Measurements from ENCODE around the gene ABCC8.

The ABCC8 gene

DNA sequence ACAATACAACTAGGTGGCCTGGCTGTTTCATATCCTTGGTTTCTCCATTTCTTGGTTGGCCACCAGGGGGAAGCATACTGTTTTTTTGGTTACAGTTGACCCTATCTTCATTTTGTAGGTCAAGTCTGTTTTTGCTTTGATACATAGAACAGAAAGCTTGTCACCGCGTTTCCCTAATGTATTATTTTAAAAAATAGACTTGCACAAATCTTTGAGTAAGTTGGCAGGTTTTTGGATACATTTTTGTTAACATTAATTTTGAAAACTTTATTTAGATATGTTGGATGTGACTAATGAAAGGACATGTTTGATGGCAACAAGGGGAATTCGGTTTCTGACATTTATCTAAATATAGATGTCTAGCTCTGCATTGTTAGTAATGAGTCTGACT lies 122.0 kb downstream of the ABCC8 start:
- peak in 2 of 3 experiments; percentile 16 to 46 for DNase-seq (ENCODE audit: low read depth in 2 of 3, low spot score in 2 of 3)

DNA sequence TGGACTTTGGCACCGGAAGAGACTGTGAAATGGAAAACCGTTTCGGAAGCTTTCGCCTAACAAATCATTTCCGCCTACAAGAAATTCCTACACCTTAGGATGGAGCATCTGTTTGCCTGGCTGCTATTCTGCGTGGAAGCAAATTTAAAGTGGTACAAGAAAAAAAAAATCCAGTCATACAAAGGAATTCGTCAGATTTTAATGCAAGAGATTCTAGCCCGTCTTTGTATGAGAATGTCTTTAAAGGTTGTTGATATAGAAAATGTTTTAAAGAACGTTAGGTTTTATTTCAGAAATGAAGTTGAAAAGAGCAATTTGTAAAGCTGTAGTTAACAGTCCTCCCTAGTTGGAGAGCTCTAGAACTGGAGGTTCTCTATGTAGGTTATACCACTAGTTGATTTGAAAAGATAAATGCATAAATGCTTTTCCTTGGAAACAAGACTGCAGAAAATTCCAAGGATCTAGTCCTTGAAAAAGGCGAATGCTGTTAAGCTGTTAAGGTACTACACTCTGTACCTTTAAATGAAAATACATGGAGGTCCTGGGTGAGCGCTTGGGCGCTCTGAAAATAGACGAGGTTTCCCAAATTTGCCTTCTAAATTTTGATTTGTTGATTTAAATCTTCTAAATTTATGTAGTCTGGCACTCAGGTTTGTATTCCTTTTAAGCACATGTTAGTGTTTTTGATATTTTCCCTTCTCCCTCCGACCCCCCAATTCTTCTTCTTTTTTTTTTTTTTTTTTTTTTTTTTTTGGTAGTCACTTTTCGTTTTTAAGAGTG lies 122.6 kb downstream of the ABCC8 start:
- no peak for DNase-seq (ENCODE audit: low read depth in 2 of 3, low spot score in 2 of 3)

DNA sequence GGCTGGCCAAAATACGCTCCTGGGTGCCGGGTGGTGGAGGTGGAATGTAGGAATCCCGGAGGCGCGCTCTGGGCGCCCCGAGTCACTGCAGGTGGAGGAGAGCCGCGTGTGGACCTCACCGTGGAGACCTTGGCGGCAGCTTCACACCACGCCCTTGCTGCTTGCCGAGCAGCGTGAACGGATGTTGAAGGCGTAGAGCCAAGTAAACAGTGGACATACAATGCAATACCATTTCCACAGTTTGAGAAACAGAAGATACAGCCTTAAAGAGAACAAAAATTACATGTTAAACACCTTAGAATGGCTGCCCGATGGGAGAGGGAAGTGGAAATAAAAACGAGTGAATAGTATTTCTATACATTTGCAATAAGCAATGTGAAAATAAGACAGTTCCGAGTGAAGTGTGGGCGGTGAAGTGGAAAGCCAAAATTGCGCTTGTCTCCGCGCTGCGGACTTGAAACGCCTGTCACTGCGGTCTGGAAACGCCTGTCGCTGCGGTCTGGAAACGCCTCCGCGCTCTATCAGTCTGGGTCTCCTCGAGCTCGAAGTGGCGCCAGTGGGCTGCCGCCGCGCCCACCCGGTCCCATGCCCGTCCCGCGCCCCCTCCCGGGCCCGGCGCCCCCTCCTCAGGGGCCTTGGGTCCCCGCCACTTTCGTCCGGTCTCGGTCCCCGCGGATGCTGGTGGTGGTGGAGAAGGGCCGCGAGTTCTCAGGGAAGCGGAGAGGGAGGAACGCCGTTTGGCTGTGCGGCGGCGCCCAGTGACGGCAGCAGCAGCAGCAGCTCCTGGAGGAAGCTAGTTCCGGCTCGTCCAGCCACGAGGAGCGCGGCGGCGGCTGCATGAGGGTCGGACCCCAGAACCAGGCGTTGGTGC lies 123.5 kb downstream of the ABCC8 start:
- DNase-seq (ENCODE audit: low read depth in 2 of 3, low spot score in 2 of 3) = peak; percentile 35 to 58 (median 45)

DNA sequence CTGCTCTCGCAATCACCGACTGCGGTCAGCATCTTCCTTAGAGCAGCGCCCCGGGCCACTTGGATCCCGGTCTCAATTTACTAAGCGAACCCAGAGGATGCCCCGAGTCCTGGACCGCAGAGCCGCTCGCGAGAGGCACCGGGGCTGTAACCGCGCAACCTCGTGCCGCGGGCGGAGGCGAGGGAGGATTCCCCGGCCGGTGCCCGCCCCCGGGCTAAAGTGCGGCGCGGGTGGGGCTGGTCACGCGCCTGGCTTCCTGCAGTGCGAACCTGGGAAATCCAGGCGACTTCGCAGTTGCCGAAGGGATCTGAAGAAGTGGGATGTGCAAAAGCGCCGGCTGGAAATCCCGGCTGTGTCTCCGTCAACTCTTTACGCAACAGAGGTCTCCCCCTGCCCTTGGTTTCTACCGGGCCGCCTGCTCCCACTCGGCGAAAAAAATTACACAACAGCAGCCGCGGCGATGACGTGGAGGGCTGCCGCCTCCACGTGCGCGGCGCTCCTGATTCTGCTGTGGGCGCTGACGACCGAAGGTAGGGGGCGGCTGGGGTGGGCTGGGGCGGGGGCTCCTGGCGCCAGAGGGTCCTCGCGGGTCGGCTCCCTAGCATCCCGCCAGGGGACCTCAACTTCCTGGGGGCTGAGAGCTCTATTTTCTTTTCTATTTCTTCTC lies 125.0 kb downstream of the ABCC8 start, which contains the start of gene NCR3LG1:
Gene NCR3LG1 (plus strand): TSS at position 291 of the 667 bp plus-strand sequence. CDS start 170 bp downstream, at position 461.
- peak in 2 of 3 experiments; percentile 20 to 45 for DNase-seq (ENCODE audit: low read depth in 2 of 3, low spot score in 2 of 3)

DNA sequence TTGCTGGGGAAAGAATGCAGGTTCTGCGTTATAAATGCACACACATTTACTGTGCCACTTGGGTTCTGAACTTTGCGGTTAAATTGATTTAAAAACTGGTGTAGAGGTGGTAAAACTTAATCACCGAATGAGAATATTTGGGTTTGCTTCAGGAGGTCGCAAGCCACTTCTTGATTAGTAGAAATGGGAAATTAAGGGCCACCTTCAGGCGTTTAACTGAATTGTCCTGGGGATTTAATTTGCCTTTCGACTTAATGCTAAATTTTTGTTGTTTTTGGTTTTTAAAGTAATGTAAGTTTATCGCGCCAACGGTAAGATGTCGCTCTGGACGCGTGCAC lies 125.5 kb downstream of the ABCC8 start:
- no peak for DNase-seq (ENCODE audit: low read depth in 2 of 3, low spot score in 2 of 3)

DNA sequence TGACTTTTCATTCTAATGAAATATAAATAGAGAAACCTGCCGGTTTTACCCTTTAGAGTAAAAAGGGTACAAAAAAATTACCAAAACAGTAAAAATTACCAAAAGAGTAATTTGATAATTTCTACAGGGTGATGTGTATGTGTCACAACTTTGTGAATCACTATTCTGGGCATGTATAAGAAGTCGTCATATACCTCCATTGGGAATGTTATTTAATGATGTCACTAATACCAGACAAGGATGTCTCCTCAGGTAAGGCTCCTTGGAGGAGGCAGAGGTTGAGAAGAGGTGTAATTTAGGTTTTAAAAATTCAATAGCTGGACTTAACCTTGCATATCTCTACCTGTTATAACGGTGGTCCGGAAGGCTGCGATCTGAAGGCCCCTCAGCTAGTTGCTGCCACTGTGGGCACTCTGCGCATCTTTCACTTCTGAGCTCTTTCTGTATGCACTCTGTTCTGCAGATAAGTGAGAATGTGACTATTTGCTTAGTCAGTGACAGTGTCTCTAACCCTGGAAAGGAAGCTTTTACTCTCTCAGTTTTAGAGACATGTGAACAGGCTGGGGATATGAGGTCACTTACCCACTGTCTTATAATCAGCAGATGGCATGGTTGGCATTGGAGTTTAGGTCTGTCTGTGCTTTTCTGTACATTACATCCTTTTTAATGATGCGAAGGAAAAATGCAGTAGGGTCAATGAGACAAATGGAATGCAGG lies 126.0 kb downstream of the ABCC8 start:
- no peak for DNase-seq (ENCODE audit: low read depth in 2 of 3, low spot score in 2 of 3)

DNA sequence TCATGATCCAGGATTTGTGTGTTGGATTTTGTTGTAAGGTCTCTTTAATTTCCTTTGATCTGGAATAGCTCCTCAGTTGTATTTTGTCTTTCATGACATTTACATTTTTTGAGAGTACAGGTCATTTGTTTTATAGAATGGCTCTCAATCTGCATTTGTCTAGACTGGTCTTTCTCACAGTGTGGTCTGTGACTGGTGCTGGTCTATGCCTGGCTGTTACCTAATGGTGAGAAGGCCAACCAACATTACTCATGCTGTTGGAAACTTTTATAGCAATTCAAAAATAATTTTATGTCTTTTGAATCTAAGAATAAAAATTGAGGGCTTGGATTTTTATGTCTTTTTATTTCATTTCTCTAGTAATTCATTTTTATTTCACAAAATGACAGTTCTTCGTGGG lies 129.0 kb downstream of the ABCC8 start:
- DNase-seq (ENCODE audit: low read depth in 2 of 3, low spot score in 2 of 3) = no peak

DNA sequence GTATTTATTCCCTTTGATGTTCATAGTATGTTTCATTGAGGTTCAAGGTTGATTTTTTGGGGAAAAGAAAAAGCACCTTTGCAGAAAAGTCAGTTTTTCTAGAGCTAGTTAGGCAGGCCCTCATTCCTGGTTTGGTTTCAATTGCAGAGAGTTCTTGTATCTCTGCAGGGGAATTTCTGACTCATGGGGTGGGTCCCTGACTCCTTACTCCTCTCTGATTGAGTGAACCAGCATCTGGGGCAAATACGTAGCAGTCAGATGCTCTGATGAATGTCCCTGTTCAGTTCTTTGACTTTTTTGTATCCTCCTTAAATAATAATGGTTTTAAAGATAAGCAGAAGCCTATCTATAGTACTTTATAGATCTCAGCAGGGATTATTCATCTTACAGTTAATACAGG lies 132.7 kb downstream of the ABCC8 start:
- no peak for DNase-seq (ENCODE audit: low read depth in 2 of 3, low spot score in 2 of 3)

DNA sequence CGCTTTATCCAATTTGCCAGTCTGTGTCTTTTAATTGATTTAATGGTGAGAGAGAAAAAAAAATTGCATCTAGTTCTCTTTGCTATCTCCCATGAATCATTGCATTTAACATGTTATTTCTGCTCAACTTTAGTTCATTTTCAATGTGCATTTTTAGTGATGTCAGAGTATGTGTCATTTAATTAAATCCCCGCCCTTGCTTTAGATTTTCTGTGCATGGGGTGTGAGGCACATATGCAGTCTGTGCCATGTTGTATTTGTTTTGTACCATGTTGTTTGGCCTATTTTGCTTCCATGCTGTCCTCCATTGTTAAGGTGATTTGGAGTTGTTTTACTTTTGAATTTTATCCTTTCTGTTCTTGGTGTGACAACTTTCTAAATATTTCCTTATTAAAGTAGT lies 133.4 kb downstream of the ABCC8 start:
- no peak for DNase-seq (ENCODE audit: low read depth in 2 of 3, low spot score in 2 of 3)

Data from activated CD8-positive, alpha-beta memory T cell treated with anti-CD3 and anti-CD28 coated beads for 48 hours (primary cell).